ENCODE data around the gene TMEM131.

The TMEM131 gene

GRCh38 chr2:97983134-97983533 is 12.6 kb downstream of the TMEM131 start:
- no peaks in the 10 kb centered on the region for H3K27me3 ChIP-seq (ENCODE audit: insufficient read depth, low read depth, severe bottlenecking)
- no peak for DNase-seq
- H3K4me3 ChIP-seq (ENCODE audit: low read depth, low read length): no peak overlapping the region
- H3K27ac ChIP-seq: no peak overlapping the region
- no peaks in the 10 kb centered on the region for H3K9me3 ChIP-seq (ENCODE audit: severe bottlenecking)
- H3K36me3 ChIP-seq: no peaks in the 10 kb centered on the region
- TF ChIP-seq, protein P1, sequence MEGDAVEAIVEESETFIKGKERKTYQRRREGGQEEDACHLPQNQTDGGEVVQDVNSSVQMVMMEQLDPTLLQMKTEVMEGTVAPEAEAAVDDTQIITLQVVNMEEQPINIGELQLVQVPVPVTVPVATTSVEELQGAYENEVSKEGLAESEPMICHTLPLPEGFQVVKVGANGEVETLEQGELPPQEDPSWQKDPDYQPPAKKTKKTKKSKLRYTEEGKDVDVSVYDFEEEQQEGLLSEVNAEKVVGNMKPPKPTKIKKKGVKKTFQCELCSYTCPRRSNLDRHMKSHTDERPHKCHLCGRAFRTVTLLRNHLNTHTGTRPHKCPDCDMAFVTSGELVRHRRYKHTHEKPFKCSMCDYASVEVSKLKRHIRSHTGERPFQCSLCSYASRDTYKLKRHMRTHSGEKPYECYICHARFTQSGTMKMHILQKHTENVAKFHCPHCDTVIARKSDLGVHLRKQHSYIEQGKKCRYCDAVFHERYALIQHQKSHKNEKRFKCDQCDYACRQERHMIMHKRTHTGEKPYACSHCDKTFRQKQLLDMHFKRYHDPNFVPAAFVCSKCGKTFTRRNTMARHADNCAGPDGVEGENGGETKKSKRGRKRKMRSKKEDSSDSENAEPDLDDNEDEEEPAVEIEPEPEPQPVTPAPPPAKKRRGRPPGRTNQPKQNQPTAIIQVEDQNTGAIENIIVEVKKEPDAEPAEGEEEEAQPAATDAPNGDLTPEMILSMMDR (IDR thresholded peaks at IDR 0.05; ENCODE audit: low read depth, low read length): no peak

- TF ChIP-seq, protein P1 (IDR thresholded peaks at IDR 0.05; ENCODE audit: low read depth, low read length): no peak
- no peaks in the 10 kb centered on the region for H3K36me3 ChIP-seq
- H3K4me3 ChIP-seq (ENCODE audit: low read depth, low read length): no peak overlapping the region
- H3K27me3 ChIP-seq (ENCODE audit: insufficient read depth, low read depth, severe bottlenecking): no peaks in the 10 kb centered on the region
- no peak overlapping the region for H3K27ac ChIP-seq
- DNase-seq: no peak
- no peaks in the 10 kb centered on the region for H3K9me3 ChIP-seq (ENCODE audit: severe bottlenecking)
These were observed 13.1 kb downstream of the TMEM131 start for GRCh38 chr2:97982621-97983020.

GRCh38 chr2:97981961-97982360 is 13.8 kb downstream of the TMEM131 start:
- H3K27ac ChIP-seq: no peak overlapping the region
- no peaks in the 10 kb centered on the region for H3K27me3 ChIP-seq (ENCODE audit: insufficient read depth, low read depth, severe bottlenecking)
- H3K4me3 ChIP-seq (ENCODE audit: low read depth, low read length): no peak overlapping the region
- H3K36me3 ChIP-seq: no peaks in the 10 kb centered on the region
- TF ChIP-seq, protein P1 (IDR thresholded peaks at IDR 0.05; ENCODE audit: low read depth, low read length): no peak
- no peaks in the 10 kb centered on the region for H3K9me3 ChIP-seq (ENCODE audit: severe bottlenecking)
- no peak for DNase-seq

- no peaks in the 10 kb centered on the region for H3K27me3 ChIP-seq (ENCODE audit: insufficient read depth, low read depth, severe bottlenecking)
- H3K9me3 ChIP-seq (ENCODE audit: severe bottlenecking): no peaks in the 10 kb centered on the region
- no peaks in the 10 kb centered on the region for H3K36me3 ChIP-seq
- TF ChIP-seq, protein P1 (IDR thresholded peaks at IDR 0.05; ENCODE audit: low read depth, low read length): no peak
- DNase-seq: no peak
- H3K4me3 ChIP-seq (ENCODE audit: low read depth, low read length): no peak overlapping the region
- H3K27ac ChIP-seq: no peak overlapping the region
These were observed 15.8 kb downstream of the TMEM131 start for GRCh38 chr2:97979904-97980303.

DNA sequence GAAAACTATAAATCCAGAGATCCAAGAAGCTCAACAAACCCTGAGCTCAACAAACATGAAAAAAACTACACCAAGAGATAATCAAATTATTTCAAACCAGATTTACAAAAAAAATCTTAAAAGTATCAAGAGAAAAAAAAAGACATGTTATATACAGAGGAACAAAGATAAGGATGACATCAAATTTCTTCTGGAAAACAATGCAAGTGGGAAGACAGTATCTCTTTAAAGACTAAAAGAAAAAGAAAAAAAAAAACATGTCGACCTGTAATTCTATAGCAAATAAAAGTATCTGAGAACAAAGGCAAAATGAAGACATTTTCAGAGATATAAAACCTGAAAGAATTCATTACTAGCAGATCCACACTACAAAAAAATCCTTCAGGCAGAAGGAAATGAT is 21.3 kb downstream of the TMEM131 start:
- Histone ChIP-seq H3K9me3 (ENCODE audit: severe bottlenecking) (no peaks in the 10 kb centered on the region), H3K27ac (no peak overlapping the region), H3K4me3 (ENCODE audit: low read depth, low read length) (no peak overlapping the region), H3K36me3 (no peaks in the 10 kb centered on the region), H3K27me3 (ENCODE audit: insufficient read depth, low read depth, severe bottlenecking) (no peaks in the 10 kb centered on the region)
- DNase-seq: no peak
- TF ChIP-seq, protein P1 (IDR thresholded peaks at IDR 0.05; ENCODE audit: low read depth, low read length): no peak

DNA sequence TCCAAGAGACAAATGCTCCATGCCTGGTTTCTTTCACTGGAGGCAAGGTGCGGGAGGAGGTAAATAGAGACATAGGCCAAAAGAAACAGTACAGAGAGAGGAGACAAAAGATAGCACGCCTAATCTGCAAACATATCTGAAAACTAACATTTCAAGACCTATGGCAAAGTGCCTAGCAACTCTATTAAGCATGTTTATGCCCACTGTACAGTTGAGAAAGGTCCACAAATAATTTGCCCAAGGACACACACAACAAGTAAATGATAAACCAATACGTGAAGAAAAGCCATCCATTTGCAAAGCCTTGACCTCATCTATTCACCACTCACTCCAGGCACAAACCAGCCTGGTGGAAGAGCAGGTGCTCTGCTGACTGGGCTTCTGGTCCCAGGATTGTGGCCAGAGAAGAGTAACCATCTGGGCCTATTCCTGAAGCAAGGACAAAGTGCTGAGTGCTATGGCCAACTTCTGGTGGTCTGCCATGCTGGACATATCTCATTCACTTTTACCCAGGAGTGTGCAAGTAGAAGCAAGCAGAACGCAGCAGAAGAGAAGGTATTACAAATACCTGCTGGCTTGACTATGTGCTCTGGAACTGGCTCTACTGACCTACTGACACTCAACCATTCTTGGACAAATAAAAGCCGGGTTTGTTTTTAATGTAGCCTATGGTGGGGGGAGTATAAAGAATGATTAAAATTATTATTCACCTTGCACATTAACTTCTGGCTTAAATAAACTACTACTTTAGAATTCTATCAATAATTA is 25.3 kb downstream of the TMEM131 start:
- Histone ChIP-seq H3K27me3 (ENCODE audit: insufficient read depth, low read depth, severe bottlenecking) (no peaks in the 10 kb centered on the region), H3K4me3 (ENCODE audit: low read depth, low read length) (no peak overlapping the region), H3K36me3 (no peaks in the 10 kb centered on the region), H3K27ac (no peak overlapping the region), H3K9me3 (ENCODE audit: severe bottlenecking) (no peaks in the 10 kb centered on the region)
- TF ChIP-seq, protein P1 (IDR thresholded peaks at IDR 0.05; ENCODE audit: low read depth, low read length): no peak
- no peak for DNase-seq
